ENCODE results near the gene DHH. TPM values are rescaled to one million over a fixed set of nuclear protein-coding genes. Genes with fewer than 3 reads are reported as not detected.

DHH gene
- total RNA-seq, 1 donor from 2014 or later = 0.63 TPM

- Mint-ChIP-seq H3K27ac (no peak overlapping the region), H3K4me3 (no peak overlapping the region), H3K27me3 (ENCODE audit: low read depth) (no peaks in the 10 kb centered on the region), H3K9me3 (no peaks in the 10 kb centered on the region), H3K4me1 (no peaks in the 10 kb centered on the region), H3K36me3 (peaks cover 43% of the 10 kb centered on the region)
- no peak for DNase-seq (ENCODE audit: low spot score in 2 of 2, unreplicated experiment in 2 of 2)
- TF ChIP-seq CTCF (IDR thresholded peaks at IDR 0.05; ENCODE audit: unreplicated experiment) = no peak
These were observed 52.6 kb downstream of the DHH start for GRCh38 chr12:49041881-49042484.

- no peaks in the 10 kb centered on the region for H3K9me3 Mint-ChIP-seq
- H3K4me3 Mint-ChIP-seq = no peak overlapping the region
- no peak overlapping the region for H3K27ac Mint-ChIP-seq
- DNase-seq (ENCODE audit: low spot score in 2 of 2, unreplicated experiment in 2 of 2) = no peak
- H3K4me1 Mint-ChIP-seq = no peaks in the 10 kb centered on the region
- H3K27me3 Mint-ChIP-seq (ENCODE audit: low read depth) = no peaks in the 10 kb centered on the region
- peaks cover 42% of the 10 kb centered on the region for H3K36me3 Mint-ChIP-seq
- no peak for TF ChIP-seq CTCF (IDR thresholded peaks at IDR 0.05; ENCODE audit: unreplicated experiment)
These were observed 53.3 kb downstream of the DHH start for GRCh38 chr12:49041036-49041880.

GRCh38 chr12:49040364-49040855, 54.2 kb downstream of the DHH start:
- no peak overlapping the region for H3K4me3 Mint-ChIP-seq
- H3K27me3 Mint-ChIP-seq (ENCODE audit: low read depth) = no peaks in the 10 kb centered on the region
- H3K4me1 Mint-ChIP-seq = no peaks in the 10 kb centered on the region
- DNase-seq (ENCODE audit: low spot score in 2 of 2, unreplicated experiment in 2 of 2) = no peak
- no peak for TF ChIP-seq CTCF (IDR thresholded peaks at IDR 0.05; ENCODE audit: unreplicated experiment)
- H3K9me3 Mint-ChIP-seq = no peaks in the 10 kb centered on the region
- H3K27ac Mint-ChIP-seq = no peak overlapping the region
- peaks cover 39% of the 10 kb centered on the region for H3K36me3 Mint-ChIP-seq

GRCh38 chr12:49039421-49040363, 54.9 kb downstream of the DHH start:
- Mint-ChIP-seq H3K4me3 (no peak overlapping the region), H3K36me3 (peaks cover 37% of the 10 kb centered on the region)
- no peak for DNase-seq (ENCODE audit: low spot score in 2 of 2, unreplicated experiment in 2 of 2)

More at GRCh38 chr12:49039421-49040363, 54.9 kb downstream of the DHH start:
- H3K9me3 Mint-ChIP-seq = no peaks in the 10 kb centered on the region
- no peak for TF ChIP-seq CTCF (IDR thresholded peaks at IDR 0.05; ENCODE audit: unreplicated experiment)
- H3K27me3 Mint-ChIP-seq (ENCODE audit: low read depth) = no peaks in the 10 kb centered on the region
- no peaks in the 10 kb centered on the region for H3K4me1 Mint-ChIP-seq
- no peak overlapping the region for H3K27ac Mint-ChIP-seq
